Ishikawa (cell line): Measurements from ENCODE around the gene SCN9A.

ENCODE experiments used
- CEBPB ChIP-seq: IDR thresholded peaks from 2 replicates; pipeline ENCODE4 v1.6.1; 2012
- CREB1 ChIP-seq: IDR thresholded peaks from 2 replicates; pipeline ENCODE4 v1.6.1; 2012; ENCODE audit warnings: low read depth
- EGR1 ChIP-seq: IDR thresholded peaks from 2 replicates; pipeline ENCODE4 v1.6.1; 2012
- EP300 ChIP-seq: IDR thresholded peaks from 2 replicates; pipeline ENCODE4 v1.6.1; 2012; ENCODE audit warnings: borderline replicate concordance
- FOXM1 ChIP-seq: IDR thresholded peaks from 2 replicates; pipeline ENCODE4 v1.6.1; 2012; ENCODE audit warnings: low read depth, borderline replicate concordance
- NFIC ChIP-seq: IDR thresholded peaks from 2 replicates; pipeline ENCODE4 v1.6.1; 2012
- RAD21 ChIP-seq: IDR thresholded peaks from 2 replicates; pipeline ENCODE4 v1.6.1; 2012; ENCODE audit warnings: low read depth
- TAF1 ChIP-seq: IDR thresholded peaks from 2 replicates; pipeline ENCODE4 v1.6.1; 2012; ENCODE audit warnings: low read depth, mild to moderate bottlenecking
- TCF12 ChIP-seq: IDR thresholded peaks from 2 replicates; pipeline ENCODE4 v1.6.1; 2012; ENCODE audit warnings: low read depth
- TEAD4 ChIP-seq: IDR thresholded peaks from 2 replicates; pipeline ENCODE4 v1.6.1; 2012
- YY1 ChIP-seq: IDR thresholded peaks from 2 replicates; pipeline ENCODE4 v1.6.1; 2012; ENCODE audit warnings: low read depth
- ZBTB7A ChIP-seq: IDR thresholded peaks from 2 replicates; pipeline ENCODE4 v1.6.1; 2012; ENCODE audit warnings: low read depth
- TF ChIP-seq, protein P1 (sequence below): IDR thresholded peaks from 2 replicates; pipeline ENCODE4 v1.6.1; 2012; ENCODE audit warnings: low read depth, mild to moderate bottlenecking
- TF ChIP-seq, protein P2 (sequence below): IDR thresholded peaks from 2 replicates; pipeline ENCODE4 v1.6.1; 2012
- TF ChIP-seq, protein P3 (sequence below): IDR thresholded peaks from 2 replicates; pipeline ENCODE4 v1.6.1; 2012

SCN9A gene

DNA sequence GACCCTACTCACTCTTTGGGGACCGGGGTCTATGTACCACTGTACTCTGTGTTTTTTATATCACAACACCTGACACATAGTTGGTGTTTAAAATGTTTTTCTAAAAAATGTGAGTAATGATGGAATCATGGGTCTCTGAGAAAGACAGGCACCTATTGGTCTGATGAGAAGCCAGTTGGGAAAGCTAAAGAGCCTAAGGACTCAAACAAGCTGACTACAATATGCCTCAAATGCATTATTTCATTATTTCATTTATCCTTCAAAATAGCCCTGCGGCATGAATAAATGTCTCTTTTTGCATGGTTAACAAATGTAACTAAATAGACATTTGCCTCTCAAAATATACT lies 145.0 kb downstream of the SCN9A start:
- TF ChIP-seq, protein P1, sequence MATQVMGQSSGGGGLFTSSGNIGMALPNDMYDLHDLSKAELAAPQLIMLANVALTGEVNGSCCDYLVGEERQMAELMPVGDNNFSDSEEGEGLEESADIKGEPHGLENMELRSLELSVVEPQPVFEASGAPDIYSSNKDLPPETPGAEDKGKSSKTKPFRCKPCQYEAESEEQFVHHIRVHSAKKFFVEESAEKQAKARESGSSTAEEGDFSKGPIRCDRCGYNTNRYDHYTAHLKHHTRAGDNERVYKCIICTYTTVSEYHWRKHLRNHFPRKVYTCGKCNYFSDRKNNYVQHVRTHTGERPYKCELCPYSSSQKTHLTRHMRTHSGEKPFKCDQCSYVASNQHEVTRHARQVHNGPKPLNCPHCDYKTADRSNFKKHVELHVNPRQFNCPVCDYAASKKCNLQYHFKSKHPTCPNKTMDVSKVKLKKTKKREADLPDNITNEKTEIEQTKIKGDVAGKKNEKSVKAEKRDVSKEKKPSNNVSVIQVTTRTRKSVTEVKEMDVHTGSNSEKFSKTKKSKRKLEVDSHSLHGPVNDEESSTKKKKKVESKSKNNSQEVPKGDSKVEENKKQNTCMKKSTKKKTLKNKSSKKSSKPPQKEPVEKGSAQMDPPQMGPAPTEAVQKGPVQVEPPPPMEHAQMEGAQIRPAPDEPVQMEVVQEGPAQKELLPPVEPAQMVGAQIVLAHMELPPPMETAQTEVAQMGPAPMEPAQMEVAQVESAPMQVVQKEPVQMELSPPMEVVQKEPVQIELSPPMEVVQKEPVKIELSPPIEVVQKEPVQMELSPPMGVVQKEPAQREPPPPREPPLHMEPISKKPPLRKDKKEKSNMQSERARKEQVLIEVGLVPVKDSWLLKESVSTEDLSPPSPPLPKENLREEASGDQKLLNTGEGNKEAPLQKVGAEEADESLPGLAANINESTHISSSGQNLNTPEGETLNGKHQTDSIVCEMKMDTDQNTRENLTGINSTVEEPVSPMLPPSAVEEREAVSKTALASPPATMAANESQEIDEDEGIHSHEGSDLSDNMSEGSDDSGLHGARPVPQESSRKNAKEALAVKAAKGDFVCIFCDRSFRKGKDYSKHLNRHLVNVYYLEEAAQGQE: no peak
- no peak for TF ChIP-seq RAD21
- TF ChIP-seq EGR1: no peak
- TF ChIP-seq CEBPB: no peak
- no peak for TF ChIP-seq EP300
- TF ChIP-seq YY1: no peak
- no peak for TF ChIP-seq TEAD4
- TF ChIP-seq, protein P2, sequence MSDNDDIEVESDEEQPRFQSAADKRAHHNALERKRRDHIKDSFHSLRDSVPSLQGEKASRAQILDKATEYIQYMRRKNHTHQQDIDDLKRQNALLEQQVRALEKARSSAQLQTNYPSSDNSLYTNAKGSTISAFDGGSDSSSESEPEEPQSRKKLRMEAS: no peak
- TF ChIP-seq, protein P3, sequence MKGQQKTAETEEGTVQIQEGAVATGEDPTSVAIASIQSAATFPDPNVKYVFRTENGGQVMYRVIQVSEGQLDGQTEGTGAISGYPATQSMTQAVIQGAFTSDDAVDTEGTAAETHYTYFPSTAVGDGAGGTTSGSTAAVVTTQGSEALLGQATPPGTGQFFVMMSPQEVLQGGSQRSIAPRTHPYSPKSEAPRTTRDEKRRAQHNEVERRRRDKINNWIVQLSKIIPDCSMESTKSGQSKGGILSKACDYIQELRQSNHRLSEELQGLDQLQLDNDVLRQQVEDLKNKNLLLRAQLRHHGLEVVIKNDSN: no peak
- TF ChIP-seq TCF12: no peak
- TF ChIP-seq CREB1: no peak
- no peak for TF ChIP-seq NFIC
- TF ChIP-seq ZBTB7A: no peak
- no peak for TF ChIP-seq FOXM1
- TF ChIP-seq TAF1: no peak

DNA sequence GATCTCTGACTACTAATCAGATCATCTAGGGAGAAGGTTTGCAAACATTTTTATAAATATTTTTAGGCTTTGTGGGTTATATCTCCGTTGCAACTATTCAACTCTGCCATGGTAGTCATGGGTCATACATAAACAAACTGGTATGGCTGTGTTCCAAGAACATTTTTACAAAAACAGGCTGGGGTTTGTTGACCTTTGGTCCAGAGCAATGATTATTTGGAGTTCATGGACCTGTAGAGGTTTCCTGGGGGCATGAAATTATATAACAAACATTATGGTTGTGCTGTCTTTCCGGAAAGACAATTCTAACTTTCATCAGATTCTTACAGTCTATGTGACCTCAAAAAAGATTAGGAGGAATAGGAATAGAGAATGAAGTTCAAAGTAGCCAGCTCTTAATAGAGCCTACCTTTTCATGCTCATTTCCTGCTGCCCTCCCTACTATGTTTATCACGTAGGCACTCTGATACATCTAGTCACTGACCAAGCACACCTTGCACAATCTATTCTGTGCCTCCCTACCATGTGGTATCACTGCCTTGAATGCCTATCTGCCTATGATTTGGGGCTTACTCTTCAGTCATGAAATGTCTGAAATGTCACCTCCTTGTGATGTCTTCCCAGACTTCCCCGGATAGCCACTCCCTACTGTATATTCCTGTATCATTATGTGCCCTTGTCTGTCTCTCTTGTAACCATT lies 145.6 kb downstream of the SCN9A start:
- TF ChIP-seq TCF12 (no peak), EGR1 (no peak), TAF1 (no peak), ZBTB7A (no peak), NFIC (no peak), TEAD4 (no peak), RAD21 (no peak), FOXM1 (no peak), CEBPB (no peak), EP300 (no peak), CREB1 (no peak), YY1 (no peak)
- TF ChIP-seq, protein P2: no peak
- TF ChIP-seq, protein P3: no peak

DNA sequence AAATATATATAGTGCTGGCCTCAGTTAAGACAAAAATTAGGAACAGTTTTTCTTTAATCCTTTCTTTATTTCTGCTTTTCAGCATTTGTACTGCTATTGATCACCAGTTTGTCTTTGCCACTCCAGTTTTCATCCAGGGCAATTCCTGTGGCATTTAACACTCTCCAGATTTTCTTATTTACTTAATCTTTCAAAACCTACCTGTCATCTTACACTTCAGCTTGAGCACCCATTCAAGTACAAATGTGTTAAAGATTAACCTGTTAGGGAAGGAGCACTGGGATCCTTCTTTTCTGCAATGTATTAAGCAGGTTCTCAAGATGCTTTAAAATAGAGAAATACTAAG lies 146.1 kb downstream of the SCN9A start:
- TF ChIP-seq EP300: no peak
- no peak for TF ChIP-seq CEBPB
- no peak for TF ChIP-seq EGR1
- no peak for TF ChIP-seq YY1
- TF ChIP-seq, protein P3: no peak
- TF ChIP-seq FOXM1: no peak
- no peak for TF ChIP-seq RAD21
- TF ChIP-seq NFIC: no peak
- TF ChIP-seq TCF12: no peak
- no peak for TF ChIP-seq TEAD4
- TF ChIP-seq, protein P1: no peak
- no peak for TF ChIP-seq CREB1

DNA sequence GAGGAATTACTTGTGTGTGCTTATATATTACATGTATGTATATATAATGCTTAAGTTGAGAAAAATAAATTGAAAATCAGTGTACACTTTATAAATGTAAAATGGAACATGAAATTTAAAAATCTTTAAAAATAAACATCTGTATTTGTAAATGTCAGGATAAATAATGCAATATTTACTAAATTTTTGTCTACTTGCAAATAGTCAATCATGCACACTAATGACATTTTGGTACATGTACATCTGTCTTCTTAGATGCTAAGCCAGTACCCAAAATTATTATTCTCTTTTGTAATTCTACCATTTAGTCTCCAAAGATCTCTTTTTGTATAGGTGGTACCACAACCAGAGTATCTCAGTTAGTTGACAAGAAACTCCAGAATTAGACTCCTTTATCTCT lies 151.5 kb downstream of the SCN9A start:
- TF ChIP-seq RAD21 (no peak), EP300 (no peak), TEAD4 (no peak), TCF12 (no peak)
- TF ChIP-seq, protein P3: no peak

DNA sequence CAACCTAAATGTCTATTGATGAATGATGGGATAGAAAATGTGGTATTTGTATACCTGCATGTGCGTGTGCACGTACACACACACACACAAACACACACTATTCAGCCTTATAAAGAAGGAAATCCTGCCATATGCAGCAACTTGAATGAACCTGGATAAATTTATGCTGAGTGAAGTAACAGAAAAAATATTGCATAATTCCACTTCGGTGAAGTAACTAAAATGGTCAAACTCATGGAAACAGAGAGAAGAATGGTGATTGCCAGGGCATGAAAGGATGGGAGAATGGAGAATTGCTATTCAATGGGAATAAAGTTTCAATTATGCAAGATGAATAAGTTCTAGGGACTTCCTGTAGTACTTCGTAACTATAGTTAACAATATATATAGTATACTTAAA lies 152.4 kb downstream of the SCN9A start:
- TF ChIP-seq CEBPB (no peak), TCF12 (no peak), NFIC (no peak), EGR1 (no peak), RAD21 (no peak)
